OCI-LY3 (cell line): ENCODE results near the gene DUOXA1.
"Not testable (repeated sequence)": the region's sequence is repeated elsewhere in the genome, so short reads cannot be mapped to it uniquely, and the experiment has no call there.

Source experiments
- CTCF ChIP-seq: fragments of 200-600, 300-600 bp; sonication (generic); IDR thresholded peaks from 2 replicates; pipeline ENCODE4 v1.5.1; 2014; ENCODE audit warnings: antibody characterized with exemption, low read length, low read depth
- EZH2phosphoT487 ChIP-seq: fragments of 200-600 bp; shearing (Covaris generic); IDR thresholded peaks from 2 replicates; pipeline ENCODE4 v1.6.1; 2018; ENCODE audit warnings: antibody characterized with exemption, mixed run types, low read depth

DNA sequence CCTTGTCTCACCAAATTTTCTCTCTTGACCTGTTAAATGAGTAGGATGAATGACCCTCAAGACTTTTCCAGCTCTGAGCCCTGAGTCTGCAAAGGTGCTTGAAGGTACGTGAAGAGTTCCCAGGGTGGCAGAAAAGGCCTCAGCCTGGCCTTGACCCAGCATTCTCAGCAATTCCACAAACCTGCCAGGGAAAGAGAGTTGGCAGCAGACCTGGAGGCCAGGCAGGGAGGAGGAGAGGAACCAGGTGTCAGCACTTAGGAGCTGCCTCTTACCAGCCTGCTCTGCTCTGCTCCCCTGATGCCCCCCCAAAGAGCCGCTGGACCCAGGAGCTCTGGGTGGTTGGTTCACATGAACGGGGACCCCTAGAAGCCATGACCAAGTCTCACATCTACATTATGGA, 49.1 kb downstream of the DUOXA1 start:
- TF ChIP-seq CTCF, EZH2phosphoT487: not testable (repeated sequence)
